Neural progenitor cell (in vitro differentiated cells): ENCODE results near the gene CCDC124. TPM values are rescaled to one million over a fixed set of nuclear protein-coding genes. Genes with fewer than 3 reads are reported as not detected.

Experiments used
- DNase-seq: peaks from one replicate; pipeline ENCODE4 v3.0.0-alpha.2; 2016; ENCODE audit warnings: low spot score
- H2AFZ ChIP-seq: fragments of 200-600 bp; sonication (generic); replicated peaks from 2 replicates; pipeline ENCODE4 v1.6.1; 2016; ENCODE audit warnings: antibody characterized with exemption
- H3F3A ChIP-seq: fragments of 200-600 bp; sonication (generic); 2 replicates; pipeline ENCODE4 v1.6.1; 2016; ENCODE audit warnings: antibody characterized with exemption, low read depth
- H3K27ac ChIP-seq: fragments of 200-600 bp; sonication (generic); 2 replicates; pipeline ENCODE4 v1.5.1; 2016; ENCODE audit warnings: mild to moderate bottlenecking
- H3K27me3 ChIP-seq: fragments of 200-600 bp; sonication (generic); 2 replicates; pipeline ENCODE4 v1.6.1; 2016; ENCODE audit warnings: mild to moderate bottlenecking, moderate library complexity
- H3K36me3 ChIP-seq: fragments of 200-600 bp; sonication (generic); 2 replicates; pipeline ENCODE4 v1.5.1; 2016
- H3K4me1 ChIP-seq: fragments of 200-600 bp; sonication (generic); 2 replicates; pipeline ENCODE4 v1.6.1; 2016; ENCODE audit warnings: mixed run types
- H3K4me2 ChIP-seq: fragments of 200-600 bp; sonication (generic); 2 replicates; pipeline ENCODE4 v1.6.1; 2016
- H3K4me3 ChIP-seq: fragments of 200-600 bp; sonication (generic); 2 replicates; pipeline ENCODE4 v1.5.1; 2016
- H3K79me2 ChIP-seq: fragments of 200-600 bp; sonication (generic); 2 replicates; pipeline ENCODE4 v1.6.1; 2016; ENCODE audit warnings: low read depth
- H3K9ac ChIP-seq: fragments of 200-600 bp; sonication (generic); 2 replicates; pipeline ENCODE4 v1.6.1; 2016
- H3K9me3 ChIP-seq: fragments of 200-600 bp; sonication (generic); 2 replicates; pipeline ENCODE4 v1.5.1; 2016; ENCODE audit warnings: low read depth
- H4K20me1 ChIP-seq: fragments of 200-600 bp; sonication (generic); 2 replicates; pipeline ENCODE4 v1.6.1; 2016; ENCODE audit warnings: low read depth
- H3K27ac Mint-ChIP-seq: 3 replicates; pipeline ENCODE4 v1.8.0; 2021; ENCODE audit warnings: mixed read lengths
- H3K27me3 Mint-ChIP-seq: 2 replicates; pipeline ENCODE4 v1.8.0; 2022; ENCODE audit warnings: low read depth, mild to moderate bottlenecking, inconsistent platforms, moderate library complexity, mixed read lengths; ENCODE audit not compliant: insufficient read depth
- H3K36me3 Mint-ChIP-seq: 3 replicates; pipeline ENCODE4 v1.8.0; 2021; ENCODE audit warnings: mixed read lengths
- H3K4me1 Mint-ChIP-seq: 3 replicates; pipeline ENCODE4 v1.8.0; 2021; ENCODE audit warnings: mixed read lengths
- H3K4me3 Mint-ChIP-seq: 3 replicates; pipeline ENCODE4 v1.8.0; 2021; ENCODE audit warnings: mild to moderate bottlenecking, moderate library complexity, mixed read lengths
- H3K9me3 Mint-ChIP-seq: 3 replicates; pipeline ENCODE4 v1.8.0; 2020; ENCODE audit warnings: mixed read lengths
- CTCF ChIP-seq: fragments of 200-600 bp; sonication (generic); IDR thresholded peaks from 2 replicates; pipeline ENCODE4 v1.5.1; 2017; ENCODE audit warnings: antibody characterized with exemption, mild to moderate bottlenecking
- EZH2 ChIP-seq: fragments of 200-600 bp; sonication (generic); IDR thresholded peaks from 2 replicates; pipeline ENCODE4 v1.6.1; 2017; ENCODE audit warnings: antibody characterized with exemption, mild to moderate bottlenecking, moderate library complexity
- EZH2phosphoT487 ChIP-seq: fragments of 200-600 bp; sonication (generic); IDR thresholded peaks from 2 replicates; pipeline ENCODE4 v1.6.1; 2017; ENCODE audit warnings: antibody characterized with exemption
- total RNA-seq: library from RNA; depleted of rRNA; stranded (reverse); fragments of >200 nt; gene quantifications from 2 replicates; pipeline ENCODE4 v1.2.3, GENCODE V29; 2015; ENCODE audit warnings: low replicate concordance

The CCDC124 gene
- total RNA-seq, 1 donor from 2014 or later = 23.3 TPM

- H3K9me3 ChIP-seq = no peaks in the 10 kb centered on the region
- H3K4me3 Mint-ChIP-seq = peak overlapping the region; percentile 87
- peak; percentile 43 for DNase-seq
- peaks cover 72% of the 10 kb centered on the region for H3F3A ChIP-seq
- peak overlapping the region; percentile 64 for H3K4me3 ChIP-seq
- no peak overlapping the region for H2AFZ ChIP-seq
- H3K27ac Mint-ChIP-seq = peak overlapping the region; percentile 89
- H3K27me3 ChIP-seq = peaks cover 59% of the 10 kb centered on the region
- H3K4me1 Mint-ChIP-seq = peaks cover 49% of the 10 kb centered on the region
- H3K36me3 ChIP-seq = no peaks in the 10 kb centered on the region
- H4K20me1 ChIP-seq = peaks cover 48% of the 10 kb centered on the region
- no peaks in the 10 kb centered on the region for H3K9me3 Mint-ChIP-seq
- peaks cover 49% of the 10 kb centered on the region for H3K4me1 ChIP-seq
- H3K4me2 ChIP-seq = peak overlapping the region; percentile 88
- H3K27me3 Mint-ChIP-seq = peaks cover 37% of the 10 kb centered on the region
- no peaks in the 10 kb centered on the region for H3K79me2 ChIP-seq
- H3K36me3 Mint-ChIP-seq = peaks cover 1% of the 10 kb centered on the region
- no peak overlapping the region for H3K9ac ChIP-seq
- no peak overlapping the region for H3K27ac ChIP-seq
- TF ChIP-seq CTCF = no peak
- peak; percentile 92 for TF ChIP-seq EZH2
- peak; percentile 69 for TF ChIP-seq EZH2phosphoT487
These were observed 16.4 kb downstream of the CCDC124 start for GRCh38 chr19:17948931-17949930.

- Histone ChIP-seq H3K9ac (no peak overlapping the region), H2AFZ (no peak overlapping the region), H3K36me3 (no peaks in the 10 kb centered on the region), H3K27me3 (peaks cover 66% of the 10 kb centered on the region), H3K27ac (no peak overlapping the region), H3K4me2 (peak overlapping the region; percentile 88), H3K9me3 (no peaks in the 10 kb centered on the region), H3K4me3 (peak overlapping the region; percentile 43), H3K4me1 (peaks cover 49% of the 10 kb centered on the region), H4K20me1 (peaks cover 48% of the 10 kb centered on the region), H3F3A (peaks cover 72% of the 10 kb centered on the region), H3K79me2 (no peaks in the 10 kb centered on the region)
- Mint-ChIP-seq H3K36me3 (no peaks in the 10 kb centered on the region), H3K9me3 (no peaks in the 10 kb centered on the region), H3K27me3 (peaks cover 35% of the 10 kb centered on the region), H3K4me1 (peaks cover 49% of the 10 kb centered on the region), H3K27ac (peak overlapping the region; percentile 93), H3K4me3 (peak overlapping the region; percentile 87)
- DNase-seq = no peak
- TF ChIP-seq EZH2phosphoT487 (peak; percentile 3), EZH2 (no peak)
These were observed 17.1 kb downstream of the CCDC124 start for GRCh38 chr19:17949956-17950309.

- H3K27ac ChIP-seq = no peak overlapping the region
- peaks cover 68% of the 10 kb centered on the region for H3K27me3 ChIP-seq
- H2AFZ ChIP-seq = no peak overlapping the region
These were observed 17.7 kb downstream of the CCDC124 start for GRCh38 chr19:17950310-17951156.

More at GRCh38 chr19:17950310-17951156, 17.7 kb downstream of the CCDC124 start:
- no peaks in the 10 kb centered on the region for H3K9me3 Mint-ChIP-seq
- H3K27ac Mint-ChIP-seq = peak overlapping the region; percentile 93
- peaks cover 49% of the 10 kb centered on the region for H3K4me1 Mint-ChIP-seq
- peaks cover 72% of the 10 kb centered on the region for H3F3A ChIP-seq
- peak; percentile 67 for DNase-seq
- no peak overlapping the region for H3K9ac ChIP-seq
- peaks cover 49% of the 10 kb centered on the region for H3K4me1 ChIP-seq
- peak overlapping the region; percentile 43 for H3K4me3 ChIP-seq
- no peaks in the 10 kb centered on the region for H3K36me3 Mint-ChIP-seq
- H3K27me3 Mint-ChIP-seq = peaks cover 35% of the 10 kb centered on the region
- peak overlapping the region; percentile 87 for H3K4me3 Mint-ChIP-seq
- no peaks in the 10 kb centered on the region for H3K36me3 ChIP-seq
- TF ChIP-seq EZH2 (peak; percentile 36), EZH2phosphoT487 (no peak), CTCF (no peak)
- peak overlapping the region; percentile 88 for H3K4me2 ChIP-seq
- H4K20me1 ChIP-seq = peaks cover 48% of the 10 kb centered on the region
- H3K9me3 ChIP-seq = no peaks in the 10 kb centered on the region
- no peaks in the 10 kb centered on the region for H3K79me2 ChIP-seq
